ENCODE measurements around the gene FRMD4A.
A peak's percentile ranks its signal among the peaks of the same experiment; 100 is the strongest.
"Not testable (repeated sequence)": the region's sequence is repeated elsewhere in the genome, so short reads cannot be mapped to it uniquely, and the experiment has no call there.

The FRMD4A gene

GRCh38 chr10:13905281-13905680 lies 425.4 kb downstream of the FRMD4A start:
- Mint-ChIP-seq H3K36me3 (ENCODE audit: low read depth) (no peaks in the 10 kb centered on the region), H3K4me3 (no peak overlapping the region), H3K27ac (no peak overlapping the region), H3K4me1 (ENCODE audit: low read depth) (no peaks in the 10 kb centered on the region), H3K9me3 (no peaks in the 10 kb centered on the region), H3K27me3 (ENCODE audit: low read depth) (peaks cover 9% of the 10 kb centered on the region)
- DNase-seq (ENCODE audit: low spot score) = no peak

GRCh38 chr10:13904064-13904463 lies 426.7 kb downstream of the FRMD4A start:
- Mint-ChIP-seq H3K27ac (no peak overlapping the region), H3K27me3 (ENCODE audit: low read depth) (peaks cover 7% of the 10 kb centered on the region), H3K4me3 (no peak overlapping the region), H3K36me3 (ENCODE audit: low read depth) (no peaks in the 10 kb centered on the region), H3K9me3 (no peaks in the 10 kb centered on the region), H3K4me1 (ENCODE audit: low read depth) (no peaks in the 10 kb centered on the region)
- DNase-seq (ENCODE audit: low spot score) = no peak

- Mint-ChIP-seq H3K9me3 (no peaks in the 10 kb centered on the region), H3K4me3 (no peak overlapping the region), H3K4me1 (ENCODE audit: low read depth) (no peaks in the 10 kb centered on the region), H3K27me3 (ENCODE audit: low read depth) (peaks cover 5% of the 10 kb centered on the region), H3K36me3 (ENCODE audit: low read depth) (no peaks in the 10 kb centered on the region), H3K27ac (no peak overlapping the region)
- no peak for DNase-seq (ENCODE audit: low spot score)
These were observed 427.7 kb downstream of the FRMD4A start for GRCh38 chr10:13902868-13903587.

- no peak overlapping the region for H3K4me3 Mint-ChIP-seq
These were observed 430.8 kb downstream of the FRMD4A start for GRCh38 chr10:13899941-13900340.

GRCh38 chr10:13896146-13896545 lies 434.6 kb downstream of the FRMD4A start:
- not testable (repeated sequence) for DNase-seq (ENCODE audit: low spot score); H3K4me3 Mint-ChIP-seq; H3K9me3 Mint-ChIP-seq; H3K4me1 Mint-ChIP-seq (ENCODE audit: low read depth); H3K27ac Mint-ChIP-seq; H3K36me3 Mint-ChIP-seq (ENCODE audit: low read depth)
- peaks cover 40% of the 10 kb centered on the region for H3K27me3 Mint-ChIP-seq (ENCODE audit: low read depth)

More at GRCh38 chr10:13899941-13900340, 430.8 kb downstream of the FRMD4A start:
- Mint-ChIP-seq H3K9me3 (no peaks in the 10 kb centered on the region), H3K27me3 (ENCODE audit: low read depth) (peaks cover 10% of the 10 kb centered on the region), H3K4me1 (ENCODE audit: low read depth) (no peaks in the 10 kb centered on the region), H3K36me3 (ENCODE audit: low read depth) (no peaks in the 10 kb centered on the region), H3K27ac (no peak overlapping the region)
- no peak for DNase-seq (ENCODE audit: low spot score)

- peaks cover 56% of the 10 kb centered on the region for H3K27me3 Mint-ChIP-seq (ENCODE audit: low read depth)
These were observed 436.2 kb downstream of the FRMD4A start for GRCh38 chr10:13894412-13895093.

GRCh38 chr10:13893926-13894325 lies 436.8 kb downstream of the FRMD4A start:
- no peaks in the 10 kb centered on the region for H3K9me3 Mint-ChIP-seq
- no peak for DNase-seq (ENCODE audit: low spot score)
- H3K27ac Mint-ChIP-seq = no peak overlapping the region
- peaks cover 2% of the 10 kb centered on the region for H3K36me3 Mint-ChIP-seq (ENCODE audit: low read depth)
- no peak overlapping the region for H3K4me3 Mint-ChIP-seq
- peaks cover 6% of the 10 kb centered on the region for H3K4me1 Mint-ChIP-seq (ENCODE audit: low read depth)
- peaks cover 63% of the 10 kb centered on the region for H3K27me3 Mint-ChIP-seq (ENCODE audit: low read depth)

More at GRCh38 chr10:13894412-13895093, 436.2 kb downstream of the FRMD4A start:
- no peak for DNase-seq (ENCODE audit: low spot score)
- Mint-ChIP-seq H3K27ac (no peak overlapping the region), H3K36me3 (ENCODE audit: low read depth) (peaks cover 2% of the 10 kb centered on the region), H3K9me3 (no peaks in the 10 kb centered on the region), H3K4me3 (no peak overlapping the region), H3K4me1 (ENCODE audit: low read depth) (peaks cover 6% of the 10 kb centered on the region)

- Mint-ChIP-seq H3K4me3 (no peak overlapping the region), H3K27ac (no peak overlapping the region), H3K27me3 (ENCODE audit: low read depth) (peaks cover 71% of the 10 kb centered on the region), H3K9me3 (no peaks in the 10 kb centered on the region), H3K36me3 (ENCODE audit: low read depth) (peaks cover 2% of the 10 kb centered on the region), H3K4me1 (ENCODE audit: low read depth) (peaks cover 6% of the 10 kb centered on the region)
- DNase-seq (ENCODE audit: low spot score) = no peak
These were observed 437.9 kb downstream of the FRMD4A start for GRCh38 chr10:13892871-13893270.

GRCh38 chr10:13892001-13892491 lies 438.7 kb downstream of the FRMD4A start:
- Mint-ChIP-seq H3K36me3 (ENCODE audit: low read depth) (peaks cover 2% of the 10 kb centered on the region), H3K9me3 (no peaks in the 10 kb centered on the region), H3K27me3 (ENCODE audit: low read depth) (peaks cover 79% of the 10 kb centered on the region), H3K4me3 (peak overlapping the region; percentile 45), H3K4me1 (ENCODE audit: low read depth) (peaks cover 6% of the 10 kb centered on the region), H3K27ac (no peak overlapping the region)
- no peak for DNase-seq (ENCODE audit: low spot score)

- peak overlapping the region; percentile 36 for H3K4me3 Mint-ChIP-seq
- DNase-seq (ENCODE audit: low spot score) = no peak
- H3K4me1 Mint-ChIP-seq (ENCODE audit: low read depth) = peaks cover 6% of the 10 kb centered on the region
- H3K27me3 Mint-ChIP-seq (ENCODE audit: low read depth) = peaks cover 82% of the 10 kb centered on the region
- peaks cover 2% of the 10 kb centered on the region for H3K36me3 Mint-ChIP-seq (ENCODE audit: low read depth)
- no peak overlapping the region for H3K27ac Mint-ChIP-seq
- H3K9me3 Mint-ChIP-seq = no peaks in the 10 kb centered on the region
These were observed 439.4 kb downstream of the FRMD4A start for GRCh38 chr10:13891128-13892000.

GRCh38 chr10:13890233-13891127 lies 440.2 kb downstream of the FRMD4A start:
- Mint-ChIP-seq H3K36me3 (ENCODE audit: low read depth) (peaks cover 2% of the 10 kb centered on the region), H3K27me3 (ENCODE audit: low read depth) (peaks cover 79% of the 10 kb centered on the region), H3K27ac (no peak overlapping the region), H3K4me3 (no peak overlapping the region), H3K4me1 (ENCODE audit: low read depth) (peaks cover 6% of the 10 kb centered on the region), H3K9me3 (no peaks in the 10 kb centered on the region)
- DNase-seq (ENCODE audit: low spot score) = no peak

- peaks cover 6% of the 10 kb centered on the region for H3K4me1 Mint-ChIP-seq (ENCODE audit: low read depth)
- H3K4me3 Mint-ChIP-seq = no peak overlapping the region
- no peaks in the 10 kb centered on the region for H3K9me3 Mint-ChIP-seq
These were observed 443.0 kb downstream of the FRMD4A start for GRCh38 chr10:13887761-13888160.

More at GRCh38 chr10:13887761-13888160, 443.0 kb downstream of the FRMD4A start:
- no peak for DNase-seq (ENCODE audit: low spot score)
- Mint-ChIP-seq H3K36me3 (ENCODE audit: low read depth) (peaks cover 2% of the 10 kb centered on the region), H3K27ac (no peak overlapping the region), H3K27me3 (ENCODE audit: low read depth) (peaks cover 56% of the 10 kb centered on the region)

Data from T-helper 2 cell treated with Interferon-gamma antibody and Interleukin-4, amounts not matched to agents 5 μg/mL and 100 μg/mL, for 36 hours (primary cell).